HPDE6-E6E7 (cell line): ENCODE measurements around the gene CD40.

ENCODE experiments used
- DNase-seq: peaks from one replicate; pipeline ENCODE4 v3.0.0; 2011; ENCODE audit warnings: missing footprints; ENCODE audit errors: extremely low spot score

Gene CD40

GRCh38 chr20:46148313-46149208, 30.4 kb downstream of the CD40 start:
- DNase-seq = no peak

GRCh38 chr20:46150943-46151342, 32.8 kb downstream of the CD40 start:
- no peak for DNase-seq

- DNase-seq = no peak
Measured at GRCh38 chr20:46151936-46152335, 33.8 kb downstream of the CD40 start.

GRCh38 chr20:46152824-46153586, 34.9 kb downstream of the CD40 start:
- no peak for DNase-seq

DNA sequence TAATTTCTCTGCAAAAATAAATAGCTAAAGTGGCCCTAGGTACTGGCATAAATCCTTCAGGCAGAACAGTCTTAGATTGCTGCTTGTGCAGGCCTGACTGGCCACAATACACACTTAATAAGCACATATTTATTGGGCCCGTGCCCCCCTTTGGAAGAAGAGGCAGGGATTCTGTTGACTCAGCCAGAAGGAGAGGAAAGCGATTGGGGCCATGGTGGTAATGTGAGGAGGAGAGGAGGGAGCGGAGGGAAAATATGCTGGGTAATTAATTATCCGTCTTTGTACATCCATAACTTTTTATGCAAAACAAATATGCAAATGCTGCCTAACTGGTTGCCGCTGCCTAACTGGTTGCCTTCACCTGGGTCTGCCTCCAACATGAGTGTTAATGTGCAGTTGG, 36.2 kb downstream of the CD40 start:
- DNase-seq = no peak

DNA sequence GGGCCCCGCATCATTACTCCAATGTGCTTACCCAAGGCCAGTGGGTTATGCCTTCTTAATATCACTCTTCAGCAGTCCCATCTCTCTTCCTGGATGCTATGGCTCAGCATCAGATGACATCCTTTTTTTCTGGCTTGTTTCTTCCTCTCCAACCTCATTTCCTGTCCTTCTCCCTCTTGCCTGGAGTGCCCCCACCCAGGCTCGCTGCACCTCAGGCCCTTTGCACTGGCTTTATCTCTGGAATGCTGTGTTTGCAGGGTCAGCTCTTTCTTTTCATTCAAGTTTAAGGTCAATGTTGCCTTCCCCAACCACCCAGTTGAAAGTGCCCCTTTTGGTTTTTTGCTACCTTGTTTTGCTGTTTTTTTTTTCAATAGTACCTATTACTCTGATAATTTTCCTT, 36.7 kb downstream of the CD40 start:
- no peak for DNase-seq

DNA sequence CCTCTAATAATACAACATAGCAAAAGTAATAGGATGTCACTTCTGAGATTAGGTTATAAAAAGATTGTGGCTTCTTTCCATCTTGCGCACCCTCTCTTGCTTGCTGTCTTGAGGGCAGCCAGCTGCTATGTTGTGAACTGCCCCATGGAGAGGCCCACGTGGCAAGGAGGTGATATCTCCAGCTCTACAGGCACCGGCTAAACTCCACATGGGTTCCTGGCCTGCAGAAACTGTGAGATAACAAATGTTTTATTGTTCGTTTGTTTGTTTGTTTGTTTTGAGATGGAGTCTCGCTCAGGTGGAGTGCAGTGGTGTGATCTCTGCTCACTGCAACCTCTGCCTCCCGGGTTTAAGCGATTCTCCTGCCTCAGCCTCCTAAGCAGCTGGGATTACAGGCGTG, 38.0 kb downstream of the CD40 start:
- DNase-seq = no peak

- DNase-seq = no peak
Measured at GRCh38 chr20:46157076-46157592, 39.0 kb downstream of the CD40 start.

- DNase-seq = no peak
Measured at GRCh38 chr20:46157625-46158024, 39.5 kb downstream of the CD40 start.

DNA sequence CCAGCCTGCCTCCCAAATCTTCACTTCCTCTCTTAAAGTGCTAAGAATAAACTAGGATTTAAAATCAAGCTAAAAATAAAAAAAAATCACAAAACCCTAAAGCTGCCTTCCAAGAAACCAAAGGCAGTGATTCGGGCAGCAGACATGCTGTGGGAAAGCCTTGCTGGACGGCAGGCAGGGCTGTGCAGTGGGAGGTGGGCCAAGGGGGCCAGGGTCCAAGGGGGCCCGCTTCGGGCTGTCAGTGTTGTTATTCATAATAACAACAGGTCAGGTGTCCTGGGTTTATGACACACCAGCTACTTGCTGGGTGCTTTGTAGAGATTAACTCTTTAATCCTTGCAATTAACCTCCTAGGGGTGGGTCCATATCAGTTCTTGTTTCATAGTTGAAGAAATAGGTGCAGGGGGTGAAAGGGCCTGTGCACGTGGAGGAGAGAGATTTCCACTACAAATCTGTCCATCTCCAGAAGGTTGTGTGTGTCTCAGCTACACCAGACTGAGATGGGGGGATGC, 40.4 kb downstream of the CD40 start:
- DNase-seq = no peak

DNA sequence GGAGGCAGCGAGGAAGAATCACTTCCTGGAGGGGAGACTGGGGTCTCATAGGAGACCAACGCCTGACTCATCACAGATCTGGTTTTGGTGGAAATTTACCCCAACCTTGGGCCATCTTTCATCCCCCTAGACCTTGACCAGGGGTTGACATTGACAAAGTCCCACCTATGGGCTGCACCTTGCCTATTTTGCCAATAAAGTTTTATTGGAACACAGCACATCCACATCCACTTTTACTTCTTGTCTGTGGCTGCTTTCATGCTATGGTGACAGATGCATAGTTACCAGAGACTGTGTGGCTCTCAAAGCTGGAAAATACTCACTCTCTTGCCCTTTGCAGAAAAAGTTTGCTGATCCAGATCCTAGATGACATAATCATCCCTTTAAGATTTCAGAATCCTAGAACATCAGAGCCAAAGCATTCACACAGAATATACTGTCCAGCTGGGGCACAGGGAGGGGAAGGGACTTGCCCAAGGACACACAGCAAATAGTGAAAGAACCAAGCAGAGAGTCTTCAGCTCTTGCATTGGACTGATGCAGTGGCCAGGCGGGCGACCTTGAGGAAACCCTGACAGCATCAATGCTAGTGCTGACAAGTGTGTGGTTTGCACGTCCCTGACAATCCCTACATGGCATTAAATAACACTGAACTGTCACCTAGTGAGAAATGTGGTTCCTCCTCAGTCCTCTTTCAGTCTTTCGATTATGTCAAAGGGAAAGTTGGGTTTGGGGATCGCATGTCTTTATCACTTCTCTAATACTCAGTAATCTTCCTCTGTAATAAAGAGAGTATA, 41.2 kb downstream of the CD40 start:
- DNase-seq = no peak

DNA sequence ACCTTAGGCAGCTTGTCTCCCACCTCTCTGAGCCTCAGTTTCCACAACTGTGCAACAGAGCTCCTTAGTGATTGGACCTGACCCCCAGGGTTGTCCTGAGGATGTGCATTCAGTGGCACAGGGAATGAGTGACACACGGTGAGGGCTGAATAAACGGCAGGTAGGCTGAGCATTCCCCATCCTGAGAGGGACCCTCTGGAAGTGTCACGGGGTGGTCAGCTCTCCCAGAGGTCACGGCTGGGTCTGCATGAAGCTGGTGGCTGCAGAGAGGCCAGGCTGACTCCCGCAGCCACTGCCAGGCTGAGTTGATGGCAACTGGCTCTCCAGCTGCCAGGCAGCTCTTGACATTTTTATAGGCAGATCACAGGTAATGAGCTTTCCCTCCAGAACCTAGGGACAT, 42.5 kb downstream of the CD40 start:
- no peak for DNase-seq

DNA sequence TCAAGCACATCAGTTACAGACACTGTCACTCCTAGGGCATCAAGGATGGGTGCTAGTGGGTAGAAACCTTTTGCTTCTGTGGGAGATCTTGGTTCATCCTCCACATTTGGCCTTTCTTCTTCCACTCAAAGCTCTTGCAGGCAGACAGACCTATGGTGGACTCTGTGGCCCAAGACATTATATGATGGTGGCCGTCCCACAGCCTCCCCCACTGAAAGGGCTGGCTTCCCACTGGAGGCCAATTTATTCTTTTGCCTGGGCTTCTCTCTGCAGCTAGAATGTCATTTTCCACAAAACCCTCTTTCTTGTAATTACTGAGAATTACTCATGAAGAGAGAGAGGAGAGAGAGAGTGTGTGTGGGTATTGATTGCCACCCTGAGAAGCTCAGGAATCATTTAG, 43.8 kb downstream of the CD40 start:
- no peak for DNase-seq

DNA sequence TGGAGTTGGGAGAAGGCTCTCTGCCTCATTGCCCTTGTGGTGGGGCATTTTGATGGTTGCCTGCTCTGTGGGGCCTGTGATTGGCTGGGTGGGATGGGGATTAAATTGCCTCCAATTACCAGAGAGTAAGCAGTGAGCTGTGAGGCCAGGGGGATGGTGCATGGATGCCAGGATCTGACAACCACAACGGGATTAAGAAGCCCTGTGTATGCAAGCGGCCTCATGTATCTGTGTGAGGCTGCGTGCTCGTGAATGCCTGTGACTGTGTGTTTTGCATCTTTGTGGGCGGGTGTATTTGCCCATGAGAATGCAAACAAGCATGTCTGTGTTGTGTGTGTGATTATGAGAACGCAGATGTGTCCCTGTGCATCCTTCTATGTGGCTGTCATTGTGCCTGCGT, 46.1 kb downstream of the CD40 start:
- no peak for DNase-seq

DNA sequence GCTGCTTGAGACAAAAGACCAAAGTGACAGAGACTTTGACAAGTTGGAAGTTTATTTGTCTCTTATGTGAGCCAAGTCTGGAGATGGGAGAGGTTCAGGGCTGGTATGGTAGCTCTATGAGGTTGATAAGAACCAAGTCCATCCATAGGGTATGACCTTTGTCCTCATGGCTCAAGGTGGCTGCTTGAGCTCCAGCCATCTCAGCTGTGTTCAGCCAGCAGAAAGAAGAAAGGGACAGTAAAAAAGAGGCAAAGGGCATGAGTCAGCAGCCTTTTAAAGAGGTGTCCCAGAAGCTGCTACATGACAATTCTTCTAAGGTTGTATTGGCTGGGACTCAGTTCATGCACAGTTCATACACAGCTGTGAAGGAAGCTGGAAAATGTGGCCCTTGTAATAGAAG, 49.0 kb downstream of the CD40 start:
- DNase-seq = no peak

DNA sequence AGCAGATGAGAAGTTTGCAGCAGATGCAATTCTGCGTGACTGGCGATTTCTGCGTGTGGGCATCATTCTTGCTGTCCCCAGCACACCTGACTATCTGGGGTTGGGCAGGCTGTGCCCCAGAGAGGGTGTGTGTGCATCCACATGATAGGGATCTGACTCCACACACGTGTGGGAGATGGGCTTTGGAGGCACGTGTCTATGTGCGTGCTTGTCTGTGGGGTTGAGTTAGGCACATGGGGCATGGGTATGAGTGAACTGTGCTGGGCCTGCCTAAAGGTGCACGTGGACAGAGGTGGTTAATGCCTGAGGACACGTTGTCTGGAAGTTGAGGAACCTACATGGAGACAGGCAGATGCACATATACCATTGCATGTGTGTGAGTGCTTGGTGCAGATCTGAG, 50.3 kb downstream of the CD40 start:
- DNase-seq = no peak

- no peak for DNase-seq
Measured at GRCh38 chr20:46169245-46170171, 51.4 kb downstream of the CD40 start.

GRCh38 chr20:46171476-46171875, 53.4 kb downstream of the CD40 start:
- no peak for DNase-seq

DNA sequence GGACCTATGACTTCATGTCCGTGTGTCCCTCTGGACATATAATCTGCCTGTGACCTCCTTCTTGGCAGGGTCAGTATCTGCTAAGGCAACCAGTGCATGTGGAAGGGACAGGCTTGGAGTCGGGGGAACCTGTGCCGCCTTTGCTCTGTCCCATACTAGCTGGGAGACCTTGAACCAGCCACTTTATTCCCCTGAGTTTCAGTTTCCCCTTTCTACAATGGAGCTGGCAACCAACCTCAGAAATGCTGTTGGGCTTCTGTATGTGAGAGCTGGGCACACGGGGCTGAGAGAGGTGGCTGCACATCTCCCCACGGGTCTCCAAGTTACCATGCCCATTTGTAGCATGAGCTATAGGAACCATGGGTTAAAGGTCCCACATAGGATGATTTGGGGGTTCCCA, 53.8 kb downstream of the CD40 start:
- no peak for DNase-seq

DNA sequence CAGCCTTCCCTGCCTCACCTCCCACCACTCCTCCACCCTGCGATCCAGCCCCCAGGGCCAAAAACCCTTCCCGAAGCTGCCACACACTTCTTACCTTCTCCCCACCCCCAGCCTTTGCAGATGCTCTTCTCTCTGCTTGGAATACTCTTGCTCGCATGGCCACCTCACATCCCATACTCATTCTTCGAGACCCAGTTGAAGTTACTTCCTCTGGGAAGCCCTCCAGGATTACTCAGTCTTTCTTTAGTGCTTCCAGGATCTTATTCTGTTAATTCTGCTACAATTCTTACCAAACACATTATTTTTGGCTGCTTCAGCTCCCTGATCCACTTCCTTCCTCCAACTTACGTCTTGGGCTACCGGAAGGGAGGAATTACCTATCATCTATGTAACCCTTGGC, 54.3 kb downstream of the CD40 start:
- DNase-seq = no peak
